ENCODE results near the gene PSD4.

DNA sequence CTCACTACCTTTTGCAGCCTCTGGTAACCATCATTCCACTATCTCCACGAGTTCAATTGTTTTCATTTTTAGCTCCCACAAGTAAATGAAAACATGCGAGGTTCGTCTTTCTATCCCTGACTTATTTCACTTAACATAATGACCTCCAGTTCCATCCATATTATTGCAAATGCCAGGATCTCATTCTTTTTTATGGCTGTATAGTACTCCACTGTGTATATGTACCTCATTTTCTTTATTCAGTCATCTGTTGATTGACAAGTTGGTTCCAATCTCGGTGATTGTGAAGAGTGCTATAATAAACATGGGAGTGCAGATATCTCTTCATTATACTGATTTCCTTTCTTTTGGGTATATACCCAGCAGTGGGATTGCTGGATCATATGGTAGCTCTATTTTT is 29.5 kb upstream of the PSD4 start:
- TF ChIP-seq, protein P1, sequence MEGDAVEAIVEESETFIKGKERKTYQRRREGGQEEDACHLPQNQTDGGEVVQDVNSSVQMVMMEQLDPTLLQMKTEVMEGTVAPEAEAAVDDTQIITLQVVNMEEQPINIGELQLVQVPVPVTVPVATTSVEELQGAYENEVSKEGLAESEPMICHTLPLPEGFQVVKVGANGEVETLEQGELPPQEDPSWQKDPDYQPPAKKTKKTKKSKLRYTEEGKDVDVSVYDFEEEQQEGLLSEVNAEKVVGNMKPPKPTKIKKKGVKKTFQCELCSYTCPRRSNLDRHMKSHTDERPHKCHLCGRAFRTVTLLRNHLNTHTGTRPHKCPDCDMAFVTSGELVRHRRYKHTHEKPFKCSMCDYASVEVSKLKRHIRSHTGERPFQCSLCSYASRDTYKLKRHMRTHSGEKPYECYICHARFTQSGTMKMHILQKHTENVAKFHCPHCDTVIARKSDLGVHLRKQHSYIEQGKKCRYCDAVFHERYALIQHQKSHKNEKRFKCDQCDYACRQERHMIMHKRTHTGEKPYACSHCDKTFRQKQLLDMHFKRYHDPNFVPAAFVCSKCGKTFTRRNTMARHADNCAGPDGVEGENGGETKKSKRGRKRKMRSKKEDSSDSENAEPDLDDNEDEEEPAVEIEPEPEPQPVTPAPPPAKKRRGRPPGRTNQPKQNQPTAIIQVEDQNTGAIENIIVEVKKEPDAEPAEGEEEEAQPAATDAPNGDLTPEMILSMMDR (IDR thresholded peaks at IDR 0.05; ENCODE audit: poor library complexity, severe bottlenecking), result no peak
- no peak for TF ChIP-seq SMC3 (conservative IDR thresholded peaks at IDR 0.05; ENCODE audit: poor library complexity)
- no peak for TF ChIP-seq POLR2AphosphoS5 (IDR thresholded peaks at IDR 0.05)
- no peak for TF ChIP-seq EZH2 (IDR thresholded peaks at IDR 0.05; ENCODE audit: borderline replicate concordance, insufficient read depth, low read length, poor library complexity, severe bottlenecking)
- TF ChIP-seq, protein P2, sequence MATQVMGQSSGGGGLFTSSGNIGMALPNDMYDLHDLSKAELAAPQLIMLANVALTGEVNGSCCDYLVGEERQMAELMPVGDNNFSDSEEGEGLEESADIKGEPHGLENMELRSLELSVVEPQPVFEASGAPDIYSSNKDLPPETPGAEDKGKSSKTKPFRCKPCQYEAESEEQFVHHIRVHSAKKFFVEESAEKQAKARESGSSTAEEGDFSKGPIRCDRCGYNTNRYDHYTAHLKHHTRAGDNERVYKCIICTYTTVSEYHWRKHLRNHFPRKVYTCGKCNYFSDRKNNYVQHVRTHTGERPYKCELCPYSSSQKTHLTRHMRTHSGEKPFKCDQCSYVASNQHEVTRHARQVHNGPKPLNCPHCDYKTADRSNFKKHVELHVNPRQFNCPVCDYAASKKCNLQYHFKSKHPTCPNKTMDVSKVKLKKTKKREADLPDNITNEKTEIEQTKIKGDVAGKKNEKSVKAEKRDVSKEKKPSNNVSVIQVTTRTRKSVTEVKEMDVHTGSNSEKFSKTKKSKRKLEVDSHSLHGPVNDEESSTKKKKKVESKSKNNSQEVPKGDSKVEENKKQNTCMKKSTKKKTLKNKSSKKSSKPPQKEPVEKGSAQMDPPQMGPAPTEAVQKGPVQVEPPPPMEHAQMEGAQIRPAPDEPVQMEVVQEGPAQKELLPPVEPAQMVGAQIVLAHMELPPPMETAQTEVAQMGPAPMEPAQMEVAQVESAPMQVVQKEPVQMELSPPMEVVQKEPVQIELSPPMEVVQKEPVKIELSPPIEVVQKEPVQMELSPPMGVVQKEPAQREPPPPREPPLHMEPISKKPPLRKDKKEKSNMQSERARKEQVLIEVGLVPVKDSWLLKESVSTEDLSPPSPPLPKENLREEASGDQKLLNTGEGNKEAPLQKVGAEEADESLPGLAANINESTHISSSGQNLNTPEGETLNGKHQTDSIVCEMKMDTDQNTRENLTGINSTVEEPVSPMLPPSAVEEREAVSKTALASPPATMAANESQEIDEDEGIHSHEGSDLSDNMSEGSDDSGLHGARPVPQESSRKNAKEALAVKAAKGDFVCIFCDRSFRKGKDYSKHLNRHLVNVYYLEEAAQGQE (IDR thresholded peaks at IDR 0.05; ENCODE audit: borderline replicate concordance), result no peak
- TF ChIP-seq RAD21 (conservative IDR thresholded peaks at IDR 0.05), result no peak
- TF ChIP-seq EP300 (conservative IDR thresholded peaks at IDR 0.05; ENCODE audit: poor library complexity, severe bottlenecking), result no peak
- TF ChIP-seq TAF1 (IDR thresholded peaks at IDR 0.05; ENCODE audit: low read depth), result no peak
